IMR-90 (cell line): ENCODE measurements around the gene PYROXD2. TPM values are rescaled to one million over a fixed set of nuclear protein-coding genes. Genes with fewer than 3 reads are reported as not detected.

Experiments
- ATAC-seq: fragments of 200-7000 bp; cut with Tn5 transposase; 2 replicates; pipeline ENCODE4 v1.9.1; 2020; ENCODE audit warnings: low read depth, mild to moderate bottlenecking, moderate library complexity
- BruUV-seq: library from RNA; stranded (reverse); fragments of 400-500 nt; replicated peaks from 2 replicates; lab custom pipeline; 2021; lab: Mats Ljungman, UMichigan
- CTCF ChIA-PET: fragments of 300-600 bp; formaldehyde crosslinking; extraction: SDS; loops from one replicate; lab custom pipeline; 2021; ENCODE audit warnings: antibody characterized with exemption; lab: Yijun Ruan, JAX
- POLR2A ChIA-PET: fragments of 300-600 bp; sonication (Branson Sonifier 250); formaldehyde crosslinking; loops from one replicate; lab custom pipeline; 2022; ENCODE audit warnings: antibody characterized with exemption; ENCODE audit not compliant: unreplicated experiment; lab: Charles Lee
- DNase-seq: peaks from one replicate; pipeline ENCODE4 v3.0.0; 2013
- H2AFZ ChIP-seq: replicated peaks from 2 replicates; pipeline ENCODE3; 2013; ENCODE audit warnings: low read length, mild to moderate bottlenecking; ENCODE audit not compliant: poor library complexity
- H2AK5ac ChIP-seq: 2 replicates; pipeline ENCODE4 v1.6.1; 2013; ENCODE audit warnings: low read depth, low read length, inconsistent platforms
- H2AK9ac ChIP-seq: replicated peaks from 2 replicates; pipeline ENCODE3; 2013; ENCODE audit warnings: mild to moderate bottlenecking, low read depth, low read length, moderate library complexity; ENCODE audit not compliant: poor library complexity
- H2BK120ac ChIP-seq: 2 replicates; pipeline ENCODE4 v1.6.1; 2013; ENCODE audit warnings: low read depth, low read length, inconsistent platforms
- H2BK15ac ChIP-seq: 3 replicates; pipeline ENCODE4 v1.6.1; 2013; ENCODE audit warnings: low read depth, low read length, inconsistent platforms
- H2BK20ac ChIP-seq: 2 replicates; pipeline ENCODE4 v1.6.1; 2013; ENCODE audit warnings: low read depth, mild to moderate bottlenecking, inconsistent platforms, low read length, moderate library complexity
- H2BK5ac ChIP-seq: 2 replicates; pipeline ENCODE4 v1.6.1; 2013; ENCODE audit warnings: mild to moderate bottlenecking, low read depth, low read length, inconsistent platforms; ENCODE audit not compliant: poor library complexity, severe bottlenecking
- H3K14ac ChIP-seq: replicated peaks from 2 replicates; pipeline ENCODE4 v1.6.1; 2013; ENCODE audit warnings: low read depth, low read length, inconsistent platforms
- H3K18ac ChIP-seq: 2 replicates; pipeline ENCODE4 v1.6.1; 2013; ENCODE audit warnings: low read depth, low read length, control low read depth
- H3K23ac ChIP-seq: 2 replicates; pipeline ENCODE4 v1.6.1; 2013; ENCODE audit warnings: low read depth, low read length, inconsistent platforms
- H3K27ac ChIP-seq: 2 replicates; pipeline ENCODE4 v1.5.1; 2013; ENCODE audit warnings: mild to moderate bottlenecking, control low read depth, low read length; ENCODE audit not compliant: insufficient read depth
- H3K27me3 ChIP-seq: 2 replicates; pipeline ENCODE4 v1.6.1; 2013; ENCODE audit warnings: low read length; ENCODE audit not compliant: control insufficient read depth, insufficient read depth
- H3K36me3 ChIP-seq: 2 replicates; pipeline ENCODE4 v1.6.1; 2013; ENCODE audit warnings: low read length, mixed read lengths; ENCODE audit not compliant: control insufficient read depth, insufficient read depth
- H3K4ac ChIP-seq: 2 replicates; pipeline ENCODE4 v1.6.1; 2013; ENCODE audit warnings: low read depth, low read length, inconsistent platforms
- H3K4me1 ChIP-seq: 2 replicates; pipeline ENCODE4 v1.6.1; 2013; ENCODE audit warnings: low read length, mixed read lengths; ENCODE audit not compliant: control insufficient read depth, insufficient read depth
- H3K4me2 ChIP-seq: 2 replicates; pipeline ENCODE4 v1.6.1; 2013; ENCODE audit warnings: low read depth, mild to moderate bottlenecking, control low read depth, low read length, moderate library complexity
- H3K4me3 ChIP-seq: 2 replicates; pipeline ENCODE4 v1.5.1; 2013; ENCODE audit warnings: low read depth, mild to moderate bottlenecking, control low read depth, low read length, moderate library complexity; ENCODE audit not compliant: insufficient read depth
- H3K56ac ChIP-seq: 2 replicates; pipeline ENCODE4 v1.6.1; 2013; ENCODE audit warnings: low read length, inconsistent platforms; ENCODE audit not compliant: insufficient read depth; ENCODE audit errors: extremely low read depth
- H3K79me1 ChIP-seq, 2 experiments: 2 replicates each; pipeline ENCODE4 v1.6.1; 2013; ENCODE audit warnings: low read length in 2 of 2, inconsistent platforms in 1 of 2, low read depth in 1 of 2
- H3K9ac ChIP-seq: 2 replicates; pipeline ENCODE4 v1.6.1; 2013; ENCODE audit warnings: low read depth, low read length, control low read depth
- H3K9me1 ChIP-seq: 2 replicates; pipeline ENCODE4 v1.6.1; 2013; ENCODE audit warnings: low read length, inconsistent platforms; ENCODE audit not compliant: insufficient read depth
- H3K9me3 ChIP-seq: 2 replicates; pipeline ENCODE4 v1.6.1; 2013; ENCODE audit warnings: low read length; ENCODE audit not compliant: control insufficient read depth, insufficient read depth
- H4K20me1 ChIP-seq: 2 replicates; pipeline ENCODE4 v1.6.1; 2013; ENCODE audit warnings: low read length, inconsistent platforms; ENCODE audit not compliant: insufficient read depth
- H4K5ac ChIP-seq: 2 replicates; pipeline ENCODE4 v1.6.1; 2013; ENCODE audit warnings: mild to moderate bottlenecking, low read depth, low read length, control low read depth
- H4K8ac ChIP-seq, 2 experiments: 2 replicates each; pipeline ENCODE4 v1.6.1; 2013; ENCODE audit warnings: low read depth in 2 of 2, low read length in 2 of 2, control low read depth in 1 of 2, inconsistent platforms in 1 of 2
- H4K91ac ChIP-seq: 2 replicates; pipeline ENCODE4 v1.6.1; 2013; ENCODE audit warnings: low read depth, low read length, inconsistent platforms; ENCODE audit not compliant: insufficient read depth
- BHLHE40 ChIP-seq: fragments of 150-350 bp; IDR thresholded peaks from 2 replicates; pipeline ENCODE4 v1.6.1; 2016; ENCODE audit warnings: mild to moderate bottlenecking, low read depth, low read length
- CEBPB ChIP-seq: IDR thresholded peaks from 2 replicates; pipeline ENCODE4 v1.6.1; 2012; ENCODE audit warnings: low read depth, low read length, improper control_type of control experiment
- CHD1 ChIP-seq: IDR thresholded peaks from 2 replicates; pipeline ENCODE4 v1.6.1; 2012; ENCODE audit warnings: low read depth, low read length, improper control_type of control experiment
- CTCF ChIP-seq: conservative IDR thresholded peaks from 2 replicates; pipeline ENCODE4 v1.5.1; 2012; ENCODE audit warnings: mild to moderate bottlenecking, low read depth, low read length, improper control_type of control experiment
- FOS ChIP-seq: fragments of 150-350 bp; IDR thresholded peaks from 2 replicates; pipeline ENCODE4 v1.6.1; 2016; ENCODE audit warnings: low read depth, low read length
- MAFK ChIP-seq: IDR thresholded peaks from 2 replicates; pipeline ENCODE4 v1.6.1; 2012; ENCODE audit warnings: low read depth, low read length, improper control_type of control experiment
- MAZ ChIP-seq: IDR thresholded peaks from 2 replicates; pipeline ENCODE4 v1.6.1; 2012; ENCODE audit warnings: low read depth, mild to moderate bottlenecking, low read length, improper control_type of control experiment, moderate library complexity, borderline replicate concordance
- MXI1 ChIP-seq: IDR thresholded peaks from 2 replicates; pipeline ENCODE4 v1.6.1; 2012; ENCODE audit warnings: low read depth, mild to moderate bottlenecking, low read length, moderate library complexity, borderline replicate concordance
- NFE2L2 ChIP-seq: fragments of 150-350 bp; IDR thresholded peaks from 2 replicates; pipeline ENCODE4 v1.6.1; 2016; ENCODE audit warnings: low read depth, mild to moderate bottlenecking, low read length
- POLR2A ChIP-seq: IDR thresholded peaks from 2 replicates; pipeline ENCODE4 v1.6.1; 2012; ENCODE audit warnings: mild to moderate bottlenecking, low read depth, low read length
- RAD21 ChIP-seq: IDR thresholded peaks from 2 replicates; pipeline ENCODE4 v1.6.1; 2012; ENCODE audit warnings: low read length, improper control_type of control experiment
- RCOR1 ChIP-seq: IDR thresholded peaks from 2 replicates; pipeline ENCODE4 v1.6.1; 2012; ENCODE audit warnings: mild to moderate bottlenecking, low read length, improper control_type of control experiment; ENCODE audit not compliant: insufficient replicate concordance
- RFX5 ChIP-seq: IDR thresholded peaks from 2 replicates; pipeline ENCODE4 v1.8.0; 2012; ENCODE audit warnings: low read depth, mild to moderate bottlenecking, low read length, moderate library complexity
- SMC3 ChIP-seq: fragments of 150-350 bp; IDR thresholded peaks from 2 replicates; pipeline ENCODE4 v1.6.1; 2016; ENCODE audit warnings: low read depth, mild to moderate bottlenecking, antibody characterized with exemption, low read length, moderate library complexity
- WGBS, 2 experiments: methylation state at CpG; one replicate each; pipeline versions ENCODE4 v1.1.5 to v1.1.7; 2013; ENCODE audit warnings: missing lambda C conversion rate in 2 of 2; ENCODE audit not compliant: insufficient read length in 1 of 2; ENCODE audit errors: extremely low coverage in 2 of 2; 5-methylcytosine and 5-hydroxymethylcytosine counted together
- dilution Hi-C: fragments of 300-500 bp; cut with HindIII; formaldehyde crosslinking; loops from one replicate; pipeline ENCODE4 v1.14.3; 2018; ENCODE audit warnings: low sequenced_read_pairs; ENCODE audit not compliant: unreplicated experiment
- in situ Hi-C: fragments of 300-500 bp; cut with MboI; formaldehyde crosslinking; loops from 3 replicates; pipeline ENCODE4 v1.14.3; 2019; ENCODE audit warnings: low sequenced_read_pairs, inconsistent platforms, mixed read lengths
- intact Hi-C: fragments of 100-400 bp; cut with micrococcal nuclease; formaldehyde crosslinking; loops from 2 replicates; pipeline ENCODE4 v1.10.0; 2022
- polyA plus RNA-seq, 3 experiments: library from polyadenylated mRNA; depleted of rRNA; stranded (reverse); fragments of >200 nt; gene quantifications; 2 replicates each; pipeline ENCODE4 v1.2.3, GENCODE V29; 2012; ENCODE audit warnings: low replicate concordance in 1 of 3
- total RNA-seq: library from RNA; depleted of rRNA; stranded (reverse); fragments of >200 nt; gene quantifications from 2 replicates; pipeline ENCODE4 v1.2.3, GENCODE V29; 2012
- TF ChIP-seq, protein P1 (sequence below): fragments of 150-350 bp; IDR thresholded peaks from 2 replicates; pipeline ENCODE4 v1.6.1; 2016; ENCODE audit warnings: low read depth, mild to moderate bottlenecking, low read length, moderate library complexity, borderline replicate concordance
- TF ChIP-seq, protein P2 (sequence below): fragments of 150-350 bp; IDR thresholded peaks from 2 replicates; pipeline ENCODE4 v1.6.1; 2017; ENCODE audit warnings: mild to moderate bottlenecking, antibody characterized with exemption, low read length, low read depth

Gene PYROXD2
- total and polyA plus RNA-seq, 2 of the 4 experiments (the other 2 are of a cell fraction), result 6.5 to 16.3 TPM

- TF ChIP-seq CTCF (no peak), MAZ (no peak), POLR2A (no peak), BHLHE40 (no peak), CHD1 (no peak), RFX5 (no peak), SMC3 (no peak), RCOR1 (no peak), MAFK (no peak), CEBPB (no peak), RAD21 (no peak), MXI1 (no peak), NFE2L2 (no peak), FOS (no peak)
- TF ChIP-seq, protein P1, sequence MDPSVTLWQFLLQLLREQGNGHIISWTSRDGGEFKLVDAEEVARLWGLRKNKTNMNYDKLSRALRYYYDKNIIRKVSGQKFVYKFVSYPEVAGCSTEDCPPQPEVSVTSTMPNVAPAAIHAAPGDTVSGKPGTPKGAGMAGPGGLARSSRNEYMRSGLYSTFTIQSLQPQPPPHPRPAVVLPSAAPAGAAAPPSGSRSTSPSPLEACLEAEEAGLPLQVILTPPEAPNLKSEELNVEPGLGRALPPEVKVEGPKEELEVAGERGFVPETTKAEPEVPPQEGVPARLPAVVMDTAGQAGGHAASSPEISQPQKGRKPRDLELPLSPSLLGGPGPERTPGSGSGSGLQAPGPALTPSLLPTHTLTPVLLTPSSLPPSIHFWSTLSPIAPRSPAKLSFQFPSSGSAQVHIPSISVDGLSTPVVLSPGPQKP, result no peak
- TF ChIP-seq, protein P2, sequence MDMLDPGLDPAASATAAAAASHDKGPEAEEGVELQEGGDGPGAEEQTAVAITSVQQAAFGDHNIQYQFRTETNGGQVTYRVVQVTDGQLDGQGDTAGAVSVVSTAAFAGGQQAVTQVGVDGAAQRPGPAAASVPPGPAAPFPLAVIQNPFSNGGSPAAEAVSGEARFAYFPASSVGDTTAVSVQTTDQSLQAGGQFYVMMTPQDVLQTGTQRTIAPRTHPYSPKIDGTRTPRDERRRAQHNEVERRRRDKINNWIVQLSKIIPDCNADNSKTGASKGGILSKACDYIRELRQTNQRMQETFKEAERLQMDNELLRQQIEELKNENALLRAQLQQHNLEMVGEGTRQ, result no peak
- no peaks in the 10 kb centered on the region for H3K79me1 ChIP-seq
- no peak for DNase-seq
- no peak overlapping the region for H3K27ac ChIP-seq
- H2BK120ac ChIP-seq, result no peak overlapping the region
- H3K4me1 ChIP-seq, result peaks cover 12% of the 10 kb centered on the region
- no peak overlapping the region for H2AK5ac ChIP-seq
- no peak overlapping the region for H3K4me2 ChIP-seq
- H4K8ac ChIP-seq, result no peak overlapping the region
- dilution Hi-C loops, result no loop called here
- H4K91ac ChIP-seq, result no peak overlapping the region
- 100% methylated on average over 2 of the region's 6 CpGs; no CpG with 5 or more reads in 1 of the 2 experiments for WGBS, 2 experiments
- no peak overlapping the region for H4K5ac ChIP-seq
- H2BK5ac ChIP-seq, result no peak overlapping the region
- H3K56ac ChIP-seq, result no peak overlapping the region
- H3K36me3 ChIP-seq, result no peaks in the 10 kb centered on the region
- CTCF ChIA-PET, result no interaction called here
- H2BK20ac ChIP-seq, result no peak overlapping the region
- peaks cover 10% of the 10 kb centered on the region; the same call in 1 of the 2 replicates for H3K9me1 ChIP-seq
- no peak overlapping the region for H3K14ac ChIP-seq
- POLR2A ChIA-PET, result no interaction called here
- no peak overlapping the region for H3K18ac ChIP-seq
- H2BK15ac ChIP-seq, result no peak overlapping the region
- no peak overlapping the region for H3K9ac ChIP-seq
- H3K4ac ChIP-seq, result no peak overlapping the region
- peaks cover 10% of the 10 kb centered on the region for H3K9me3 ChIP-seq
- no peaks in the 10 kb centered on the region for H3K27me3 ChIP-seq
- H4K20me1 ChIP-seq, result no peaks in the 10 kb centered on the region
- no peak overlapping the region for H3K23ac ChIP-seq
- no peak overlapping the region for H2AK9ac ChIP-seq
- H3K4me3 ChIP-seq, result no peak overlapping the region
- intact Hi-C loops, result loop anchor here (5.0 kb wide), 1 partner anchor 55 kb away; no protein-coding TSS in a partner anchor
- H2AFZ ChIP-seq, result no peak overlapping the region
- no peak for ATAC-seq
- BruUV-seq, result no TSS peak
- in situ Hi-C loops, result no loop called here
Observed at GRCh38 chr10:98346847-98347246, 68.1 kb downstream of the PYROXD2 start.
